GM12873 (cell line): Measurements from ENCODE around the gene AP1G1.

Experiments used
- CTCF ChIP-seq: IDR thresholded peaks from 2 replicates; pipeline ENCODE4 v1.5.1; 2012; ENCODE audit warnings: low read depth, mild to moderate bottlenecking, moderate library complexity, low read length, control low read depth; ENCODE audit not compliant: insufficient read depth; ENCODE audit errors: missing control alignments

The AP1G1 gene

DNA sequence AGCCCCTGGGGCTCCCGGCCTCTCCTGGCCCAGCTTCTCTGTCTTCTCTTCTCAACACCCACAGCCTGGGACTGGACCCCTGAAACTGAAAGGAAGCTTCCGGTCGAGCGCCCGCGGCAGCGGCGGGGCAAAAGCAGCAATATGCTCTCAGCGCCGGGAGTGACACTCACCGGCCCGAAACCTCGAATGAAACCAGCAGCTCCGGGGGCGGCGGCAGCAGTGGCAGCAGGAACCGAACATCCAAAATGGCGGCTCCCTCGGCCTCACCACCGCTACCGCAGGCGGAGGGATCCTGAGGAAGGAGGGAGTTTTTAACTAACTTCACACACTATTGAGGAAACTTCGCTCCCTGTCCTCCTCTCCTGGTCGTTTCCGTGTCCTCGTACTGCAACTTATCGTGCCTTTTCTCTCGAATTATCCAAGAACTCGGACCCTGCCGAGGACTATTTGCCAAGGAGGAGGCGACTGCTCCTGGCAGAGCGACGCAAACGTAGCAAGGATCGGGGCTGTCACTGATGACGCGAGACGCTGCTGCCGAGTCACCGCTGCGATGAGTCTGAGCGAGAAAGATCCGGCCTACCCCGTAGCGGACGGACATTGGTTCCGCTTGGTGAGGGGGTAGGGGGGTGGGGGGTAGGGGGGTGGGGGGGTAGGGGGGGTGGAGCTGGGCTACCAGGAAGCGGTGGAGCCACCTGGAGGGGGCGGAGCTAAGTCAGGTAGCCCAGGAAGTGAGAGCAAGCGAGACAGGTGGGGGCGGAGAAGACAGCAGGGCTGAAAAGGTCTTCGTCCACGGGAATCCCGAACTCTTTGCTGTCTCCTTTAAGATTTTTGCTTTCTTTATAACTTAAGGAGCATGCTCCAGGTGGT lies at the start of gene AP1G1:
Gene AP1G1 (minus strand): TSS at position 242 of the 867 bp plus-strand sequence. CDS start 19,355 bp downstream, outside the sequence.
- no peak for TF ChIP-seq CTCF

DNA sequence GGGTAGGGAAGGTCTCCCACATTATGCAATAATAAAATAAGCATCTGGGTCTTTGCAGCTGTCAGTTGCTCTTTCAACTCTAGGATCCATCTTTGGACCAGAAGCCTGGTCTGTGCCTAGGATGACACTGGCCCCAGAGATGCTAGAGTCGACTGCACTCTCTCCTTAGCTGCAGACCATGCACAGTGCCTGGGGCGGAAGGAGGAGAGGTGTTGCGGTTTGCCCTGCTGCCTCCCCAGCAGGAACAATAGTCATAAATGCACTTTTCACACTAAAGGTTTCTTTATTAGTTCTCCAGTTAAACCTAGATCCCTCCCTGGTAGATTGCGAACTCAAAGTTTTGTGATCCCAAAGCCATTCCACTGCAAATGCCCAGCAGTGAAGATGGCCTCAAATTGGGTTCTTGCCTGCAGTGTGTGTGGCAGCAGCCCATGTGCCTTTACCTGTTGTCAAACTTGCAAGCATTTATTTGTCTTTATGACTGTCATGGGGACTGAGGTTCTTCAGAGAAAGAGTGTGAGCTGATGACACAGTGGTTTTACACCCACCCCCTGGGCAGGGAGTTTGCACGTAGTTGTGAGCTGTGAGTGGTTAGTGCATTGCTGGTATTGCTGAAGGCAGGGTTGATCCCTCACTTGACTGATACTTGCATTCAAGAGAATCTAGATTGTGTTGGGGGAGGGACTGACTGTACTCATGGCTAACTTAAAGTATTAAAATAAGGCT lies 47.5 kb upstream of the AP1G1 start:
- TF ChIP-seq CTCF: no peak

- no peak for TF ChIP-seq CTCF
These were observed 45.8 kb upstream of the AP1G1 start for GRCh38 chr16:71854369-71854948.

DNA sequence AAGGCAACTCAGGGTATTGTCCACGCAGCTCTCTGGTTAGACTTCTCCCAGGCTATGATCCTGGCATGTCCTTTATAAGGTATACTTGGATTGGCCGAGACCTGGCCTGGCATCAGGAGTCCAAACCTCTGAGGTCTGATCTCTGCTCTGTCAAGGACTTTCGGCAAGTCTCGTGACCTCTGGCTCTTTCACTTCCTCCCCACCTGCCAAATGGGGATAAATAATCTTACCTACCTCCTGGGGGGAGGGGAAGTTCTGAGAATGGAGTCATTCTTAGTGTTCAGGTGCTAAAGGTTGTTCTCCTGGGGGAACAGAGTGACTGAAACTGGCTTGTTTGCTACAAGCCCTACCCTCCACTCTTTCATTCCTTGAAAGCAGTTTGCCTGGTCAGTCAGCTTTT lies 44.8 kb upstream of the AP1G1 start:
- no peak for TF ChIP-seq CTCF

GRCh38 chr16:71852561-71852960 lies 43.9 kb upstream of the AP1G1 start:
- no peak for TF ChIP-seq CTCF

GRCh38 chr16:71852158-71852557 lies 43.5 kb upstream of the AP1G1 start:
- no peak for TF ChIP-seq CTCF

- no peak for TF ChIP-seq CTCF
These were observed 43.1 kb upstream of the AP1G1 start for GRCh38 chr16:71851746-71852145.
